Measurements from ENCODE around the gene CDK19.

CDK19 gene

GRCh38 chr6:110661414-110661813 is 153.9 kb downstream of the CDK19 start:
- ATAC-seq (ENCODE audit: low read depth) (no peak), DNase-seq (ENCODE audit: low spot score in 2 of 2) (no peak)
- Mint-ChIP-seq H3K36me3 (peaks cover 24% of the 10 kb centered on the region), H3K4me1 (peaks cover 10% of the 10 kb centered on the region), H3K4me3 (no peak overlapping the region), H3K27me3 (no peaks in the 10 kb centered on the region), H3K27ac (no peak overlapping the region), H3K9me3 (no peaks in the 10 kb centered on the region)

- no peaks in the 10 kb centered on the region for H3K27me3 Mint-ChIP-seq
- no peak for DNase-seq (ENCODE audit: low spot score in 2 of 2)
- no peak overlapping the region for H3K4me3 Mint-ChIP-seq
- peaks cover 31% of the 10 kb centered on the region for H3K36me3 Mint-ChIP-seq
- H3K4me1 Mint-ChIP-seq, result peaks cover 12% of the 10 kb centered on the region
- H3K9me3 Mint-ChIP-seq, result peaks cover 2% of the 10 kb centered on the region
- H3K27ac Mint-ChIP-seq, result no peak overlapping the region
- no peak for ATAC-seq (ENCODE audit: low read depth)
Measured at GRCh38 chr6:110660066-110660655, 155.1 kb downstream of the CDK19 start.

GRCh38 chr6:110658631-110659211 is 156.5 kb downstream of the CDK19 start:
- H3K27ac Mint-ChIP-seq, result no peak overlapping the region
- ATAC-seq (ENCODE audit: low read depth) (no peak), DNase-seq (ENCODE audit: low spot score in 2 of 2) (no peak)
- H3K36me3 Mint-ChIP-seq, result peaks cover 29% of the 10 kb centered on the region
- no peak overlapping the region for H3K4me3 Mint-ChIP-seq
- peaks cover 3% of the 10 kb centered on the region for H3K4me1 Mint-ChIP-seq
- no peaks in the 10 kb centered on the region for H3K27me3 Mint-ChIP-seq
- H3K9me3 Mint-ChIP-seq, result peaks cover 2% of the 10 kb centered on the region

- H3K4me3 Mint-ChIP-seq, result no peak overlapping the region
- no peaks in the 10 kb centered on the region for H3K27me3 Mint-ChIP-seq
- no peak for ATAC-seq (ENCODE audit: low read depth)
- peaks cover 32% of the 10 kb centered on the region for H3K36me3 Mint-ChIP-seq
- H3K4me1 Mint-ChIP-seq, result peaks cover 5% of the 10 kb centered on the region
- H3K27ac Mint-ChIP-seq, result no peak overlapping the region
- no peak for DNase-seq (ENCODE audit: low spot score in 2 of 2)
- peaks cover 2% of the 10 kb centered on the region for H3K9me3 Mint-ChIP-seq
Measured at GRCh38 chr6:110656492-110656891, 158.8 kb downstream of the CDK19 start.

- ATAC-seq (ENCODE audit: low read depth), result no peak
- DNase-seq (ENCODE audit: low spot score in 2 of 2), result no peak
Measured at GRCh38 chr6:110655821-110656220, 159.4 kb downstream of the CDK19 start.

GRCh38 chr6:110654096-110654820 is 161.0 kb downstream of the CDK19 start:
- H3K27me3 Mint-ChIP-seq, result no peaks in the 10 kb centered on the region
- H3K4me3 Mint-ChIP-seq, result no peak overlapping the region
- ATAC-seq (ENCODE audit: low read depth), result no peak
- peaks cover 26% of the 10 kb centered on the region for H3K36me3 Mint-ChIP-seq
- no peak for DNase-seq (ENCODE audit: low spot score in 2 of 2)
- H3K27ac Mint-ChIP-seq, result no peak overlapping the region
- H3K4me1 Mint-ChIP-seq, result peaks cover 10% of the 10 kb centered on the region
- H3K9me3 Mint-ChIP-seq, result peaks cover 2% of the 10 kb centered on the region

More at GRCh38 chr6:110655821-110656220, 159.4 kb downstream of the CDK19 start:
- Mint-ChIP-seq H3K4me1 (peaks cover 6% of the 10 kb centered on the region), H3K27ac (peak overlapping the region; percentile 4), H3K9me3 (peaks cover 2% of the 10 kb centered on the region), H3K27me3 (no peaks in the 10 kb centered on the region), H3K36me3 (peaks cover 32% of the 10 kb centered on the region), H3K4me3 (no peak overlapping the region)

- ATAC-seq (ENCODE audit: low read depth) (no peak), DNase-seq (ENCODE audit: low spot score in 2 of 2) (no peak)
- no peaks in the 10 kb centered on the region for H3K27me3 Mint-ChIP-seq
- H3K4me3 Mint-ChIP-seq, result no peak overlapping the region
- H3K4me1 Mint-ChIP-seq, result peaks cover 10% of the 10 kb centered on the region
- H3K27ac Mint-ChIP-seq, result no peak overlapping the region
- peaks cover 28% of the 10 kb centered on the region for H3K36me3 Mint-ChIP-seq
- H3K9me3 Mint-ChIP-seq, result peaks cover 2% of the 10 kb centered on the region
Measured at GRCh38 chr6:110653381-110653780, 161.9 kb downstream of the CDK19 start.

- no peak for DNase-seq (ENCODE audit: low spot score in 2 of 2)
- no peak for ATAC-seq (ENCODE audit: low read depth)
- H3K36me3 Mint-ChIP-seq, result peaks cover 23% of the 10 kb centered on the region
- H3K9me3 Mint-ChIP-seq, result peaks cover 2% of the 10 kb centered on the region
- H3K4me3 Mint-ChIP-seq, result no peak overlapping the region
- H3K27ac Mint-ChIP-seq, result no peak overlapping the region
- H3K4me1 Mint-ChIP-seq, result peaks cover 10% of the 10 kb centered on the region
- no peaks in the 10 kb centered on the region for H3K27me3 Mint-ChIP-seq
Measured at GRCh38 chr6:110652520-110652919, 162.7 kb downstream of the CDK19 start.

GRCh38 chr6:110650755-110651154 is 164.5 kb downstream of the CDK19 start:
- H3K9me3 Mint-ChIP-seq, result peaks cover 2% of the 10 kb centered on the region
- no peaks in the 10 kb centered on the region for H3K27me3 Mint-ChIP-seq
- peaks cover 10% of the 10 kb centered on the region for H3K4me1 Mint-ChIP-seq
- H3K36me3 Mint-ChIP-seq, result peaks cover 26% of the 10 kb centered on the region
- H3K4me3 Mint-ChIP-seq, result no peak overlapping the region
- DNase-seq (ENCODE audit: low spot score in 2 of 2), result no peak
- no peak overlapping the region for H3K27ac Mint-ChIP-seq
- no peak for ATAC-seq (ENCODE audit: low read depth)

GRCh38 chr6:110649704-110650103 is 165.6 kb downstream of the CDK19 start:
- Mint-ChIP-seq H3K27me3 (no peaks in the 10 kb centered on the region), H3K4me3 (no peak overlapping the region), H3K4me1 (peaks cover 8% of the 10 kb centered on the region), H3K36me3 (peaks cover 26% of the 10 kb centered on the region), H3K9me3 (no peaks in the 10 kb centered on the region), H3K27ac (no peak overlapping the region)
- ATAC-seq (ENCODE audit: low read depth) (no peak), DNase-seq (ENCODE audit: low spot score in 2 of 2) (no peak)

- ATAC-seq (ENCODE audit: low read depth), result no peak
- H3K27ac Mint-ChIP-seq, result no peak overlapping the region
- no peak for DNase-seq (ENCODE audit: low spot score in 2 of 2)
- H3K4me1 Mint-ChIP-seq, result peaks cover 5% of the 10 kb centered on the region
- peaks cover 24% of the 10 kb centered on the region for H3K36me3 Mint-ChIP-seq
- H3K9me3 Mint-ChIP-seq, result no peaks in the 10 kb centered on the region
- no peak overlapping the region for H3K4me3 Mint-ChIP-seq
- no peaks in the 10 kb centered on the region for H3K27me3 Mint-ChIP-seq
Measured at GRCh38 chr6:110646951-110647910, 168.0 kb downstream of the CDK19 start.

GRCh38 chr6:110646419-110646698 is 168.9 kb downstream of the CDK19 start:
- H3K4me1 Mint-ChIP-seq, result peaks cover 5% of the 10 kb centered on the region
- no peak overlapping the region for H3K4me3 Mint-ChIP-seq
- ATAC-seq (ENCODE audit: low read depth), result no peak
- H3K27me3 Mint-ChIP-seq, result no peaks in the 10 kb centered on the region
- H3K27ac Mint-ChIP-seq, result no peak overlapping the region
- no peak for DNase-seq (ENCODE audit: low spot score in 2 of 2)
- no peaks in the 10 kb centered on the region for H3K9me3 Mint-ChIP-seq
- peaks cover 26% of the 10 kb centered on the region for H3K36me3 Mint-ChIP-seq

GRCh38 chr6:110645685-110646418 is 169.4 kb downstream of the CDK19 start:
- no peaks in the 10 kb centered on the region for H3K9me3 Mint-ChIP-seq
- peaks cover 4% of the 10 kb centered on the region for H3K4me1 Mint-ChIP-seq
- peaks cover 29% of the 10 kb centered on the region for H3K36me3 Mint-ChIP-seq
- ATAC-seq (ENCODE audit: low read depth) (no peak), DNase-seq (ENCODE audit: low spot score in 2 of 2) (no peak)
- no peak overlapping the region for H3K4me3 Mint-ChIP-seq
- H3K27ac Mint-ChIP-seq, result no peak overlapping the region
- no peaks in the 10 kb centered on the region for H3K27me3 Mint-ChIP-seq

Data from memory B cell (primary cell).